HG02943 (cell line): Measurements from ENCODE around the gene PTEN.
"Not testable (repeated sequence)": the region's sequence is repeated elsewhere in the genome, so short reads cannot be mapped to it uniquely, and the experiment has no call there.

Experiments used
- ATAC-seq: cut with Tn5 transposase; IDR thresholded peaks from one replicate; pipeline ENCODE4 v1.9.1; 2021; ENCODE audit warnings: mild to moderate bottlenecking, low read depth, moderate library complexity; ENCODE audit not compliant: unreplicated experiment

Gene PTEN

DNA sequence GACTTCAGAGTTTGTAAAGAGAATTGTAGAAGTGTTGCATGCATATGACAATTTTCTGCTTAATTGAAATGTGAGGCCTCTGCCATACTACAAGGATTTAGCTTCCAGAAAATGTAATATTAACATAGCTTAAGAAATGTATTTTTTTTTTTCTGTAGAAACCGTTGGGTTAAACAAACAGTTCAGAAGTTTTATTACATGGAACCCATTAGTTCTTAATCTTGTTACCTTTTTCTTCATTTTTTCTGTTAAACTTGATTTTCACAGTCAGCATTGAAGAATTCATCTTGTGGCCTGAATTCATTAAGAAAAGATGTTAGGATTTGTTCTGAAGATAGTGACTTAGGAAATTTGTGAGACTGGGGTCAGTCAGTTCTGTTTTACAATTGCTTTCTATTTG lies 4.9 kb downstream of the PTEN start:
- ATAC-seq = no peak

DNA sequence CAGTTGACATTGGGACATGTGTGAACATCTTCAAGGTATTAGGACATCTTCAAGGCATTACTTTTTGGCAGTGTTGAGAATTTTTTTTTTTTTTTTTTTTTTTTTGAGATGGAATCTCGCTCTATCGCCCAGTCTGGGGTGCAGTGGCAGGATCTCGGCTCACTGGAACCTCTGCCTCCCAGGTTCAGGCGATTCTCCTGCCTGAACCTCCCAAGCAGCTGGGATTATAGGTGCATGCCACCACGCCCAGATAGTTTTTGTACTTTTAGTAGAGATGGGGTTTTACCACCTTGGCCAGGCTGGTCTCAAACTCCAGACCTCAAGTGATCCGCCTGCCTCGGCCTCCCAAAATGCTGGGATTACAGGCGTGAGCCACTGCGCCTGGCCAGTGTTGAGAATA lies 5.7 kb downstream of the PTEN start:
- not testable (repeated sequence) for ATAC-seq

DNA sequence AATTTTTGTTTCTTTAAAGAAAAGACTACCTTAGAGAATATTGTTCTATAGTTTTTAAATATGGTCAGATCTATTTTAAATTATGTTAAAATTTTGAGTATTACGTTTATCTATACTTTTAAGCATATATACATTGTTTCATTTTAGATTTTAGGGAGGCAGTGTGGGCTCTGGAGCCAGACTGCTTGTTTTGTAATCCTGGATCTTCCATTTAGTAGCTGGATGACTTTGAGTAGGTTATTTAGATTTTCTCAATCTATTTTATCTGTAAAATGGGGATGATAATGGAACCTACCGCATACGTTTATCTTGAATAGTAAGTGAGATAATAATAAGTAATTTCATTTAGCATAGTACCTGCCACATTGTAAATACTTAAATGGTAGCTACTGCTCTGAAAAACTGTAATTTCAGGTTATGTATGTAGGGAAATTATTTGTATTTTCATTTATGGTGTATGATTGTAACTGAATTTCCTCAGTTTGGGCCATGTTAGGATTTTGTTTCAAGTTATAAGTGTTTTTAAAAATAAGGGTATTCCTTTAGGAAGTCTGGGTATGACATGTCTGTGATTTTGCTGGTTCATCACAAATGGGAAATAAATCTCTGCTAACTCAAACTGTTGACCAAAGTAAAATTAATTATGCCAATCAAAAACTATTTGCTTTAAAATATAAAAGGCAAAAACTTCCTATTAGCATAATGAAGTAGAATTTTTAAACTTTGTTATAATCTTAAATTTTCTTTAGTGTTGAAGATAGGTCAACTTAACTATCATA lies 6.5 kb downstream of the PTEN start:
- no peak for ATAC-seq

GRCh38 chr10:87872828-87873227 lies 9.4 kb downstream of the PTEN start:
- no peak for ATAC-seq

DNA sequence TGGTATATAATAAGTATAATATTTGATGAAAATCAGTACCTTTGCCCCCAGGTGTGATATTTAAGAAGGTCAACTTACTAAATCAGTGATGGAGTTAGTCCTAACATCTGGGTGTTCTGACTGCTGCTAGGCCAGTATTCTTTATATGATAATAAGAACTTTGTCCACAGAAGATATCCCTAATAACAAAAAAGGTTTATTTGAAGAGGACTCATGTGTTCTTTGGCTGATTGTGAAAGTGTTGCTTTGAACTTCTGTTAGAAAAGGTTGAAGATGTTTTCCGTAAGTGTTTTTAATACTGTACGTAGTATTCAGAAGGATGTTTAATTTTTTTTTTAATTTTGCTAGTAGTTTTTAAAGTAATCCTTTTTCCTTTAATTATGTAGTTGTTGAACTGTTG lies 10.2 kb downstream of the PTEN start:
- ATAC-seq = no peak

- ATAC-seq = no peak
Measured at GRCh38 chr10:87875929-87876571, 12.6 kb downstream of the PTEN start.

DNA sequence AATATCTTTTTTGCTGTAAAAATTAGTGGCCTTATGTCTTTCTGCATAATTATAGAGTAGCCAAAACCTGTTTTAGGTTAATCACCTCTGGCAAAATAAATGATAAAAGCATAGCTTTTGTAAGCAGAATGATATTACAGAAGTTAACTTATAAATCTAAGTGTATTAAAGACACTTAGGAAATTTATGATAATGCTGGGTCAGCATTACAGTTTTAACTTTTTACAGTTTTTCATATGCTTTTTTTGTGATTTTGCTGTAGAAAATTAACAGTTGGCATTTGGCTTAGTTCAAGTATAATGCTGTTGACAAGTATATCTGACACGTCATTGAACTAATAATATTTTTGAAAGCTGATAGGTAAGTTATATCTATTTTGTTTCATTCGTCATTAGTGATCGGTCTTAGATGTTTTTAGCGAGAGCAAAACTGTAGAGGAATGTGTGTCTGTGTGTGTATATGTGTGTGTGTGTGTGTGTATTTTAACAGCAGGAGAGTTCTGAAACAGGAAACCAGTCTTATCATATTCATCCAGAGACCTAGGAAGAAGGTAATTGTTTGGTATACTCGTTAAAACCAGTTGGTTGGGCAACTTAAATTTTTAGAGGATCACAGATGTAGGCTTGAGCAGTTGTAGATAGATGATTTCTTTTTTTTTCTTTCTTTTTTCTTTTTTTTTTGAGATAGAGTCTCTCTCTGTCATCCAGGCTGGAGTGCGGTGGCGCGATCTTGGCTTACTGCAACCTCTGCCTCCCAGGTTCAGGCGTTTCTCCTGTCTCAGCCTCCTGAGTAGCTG lies 15.4 kb downstream of the PTEN start:
- ATAC-seq = no peak

DNA sequence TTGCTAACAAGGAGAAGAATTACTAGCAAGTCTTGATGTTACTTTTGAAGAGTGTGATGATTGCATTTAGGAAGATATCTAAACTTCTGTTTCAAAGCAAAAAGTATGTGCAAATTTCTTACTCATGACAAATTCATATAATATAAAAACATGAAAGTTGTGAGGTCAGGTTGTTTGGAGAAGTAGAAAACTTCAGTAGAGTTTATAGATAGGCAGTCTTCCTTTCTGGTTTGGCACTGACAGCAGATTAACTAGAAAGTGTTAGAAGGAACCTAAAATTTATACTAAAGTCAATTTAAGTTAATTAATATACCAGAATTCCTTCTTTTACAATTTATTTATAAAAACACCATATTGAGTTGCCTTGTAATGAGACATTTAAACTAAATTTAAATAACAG lies 16.9 kb downstream of the PTEN start:
- ATAC-seq = no peak

DNA sequence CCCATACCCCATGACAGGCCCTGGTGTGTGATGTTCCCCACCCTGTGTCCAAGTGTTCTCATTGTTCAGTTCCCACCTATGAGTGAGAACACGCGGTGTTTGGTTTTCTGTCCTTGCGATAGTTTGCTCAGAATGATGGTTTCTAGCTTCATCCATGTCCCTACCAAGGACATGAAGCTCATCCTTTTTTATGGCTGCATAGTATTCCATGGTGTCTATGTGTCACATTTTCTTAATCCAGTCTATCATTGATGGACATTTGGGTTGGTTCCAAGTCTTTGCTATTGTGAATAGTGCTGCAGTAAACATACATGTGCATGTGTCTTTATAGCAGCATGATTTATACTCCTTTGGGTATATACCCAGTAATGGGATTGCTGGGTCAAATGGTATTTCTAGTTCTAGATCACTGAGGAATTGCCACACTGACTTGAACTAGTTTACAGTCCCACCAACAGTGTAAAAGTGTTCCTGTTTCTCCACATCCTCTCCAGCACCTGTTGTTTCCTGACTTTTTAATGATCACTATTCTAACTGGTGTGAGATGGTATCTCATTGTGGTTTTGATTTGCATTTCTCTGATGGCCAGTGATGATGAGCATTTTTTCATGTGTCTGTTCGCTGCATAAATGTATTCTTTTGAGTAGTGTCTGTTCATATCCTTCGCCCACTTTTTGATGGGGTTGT lies 18.1 kb downstream of the PTEN start:
- not testable (repeated sequence) for ATAC-seq

GRCh38 chr10:87882555-87883294 lies 19.3 kb downstream of the PTEN start:
- ATAC-seq = no peak

GRCh38 chr10:87886635-87887034 lies 23.2 kb downstream of the PTEN start:
- no peak for ATAC-seq

DNA sequence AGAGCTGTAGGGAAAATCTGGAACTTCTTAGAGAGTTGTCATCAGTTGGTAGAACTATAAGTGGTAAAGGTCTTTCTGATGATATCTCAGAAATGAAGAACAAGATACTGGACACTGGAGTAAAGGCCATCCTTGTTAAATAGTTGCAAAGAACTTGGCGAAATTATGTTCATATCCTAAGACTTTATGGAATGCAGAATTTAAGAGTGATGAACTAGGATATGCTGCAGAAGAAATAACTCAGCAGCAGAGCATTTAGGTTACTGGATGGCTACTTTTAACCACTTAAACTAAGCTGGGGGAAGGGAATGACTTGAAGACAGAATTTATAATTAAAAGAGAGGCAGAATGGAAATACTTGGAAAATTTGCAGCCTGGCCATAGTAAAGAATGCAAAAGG lies 23.7 kb downstream of the PTEN start:
- ATAC-seq = no peak

DNA sequence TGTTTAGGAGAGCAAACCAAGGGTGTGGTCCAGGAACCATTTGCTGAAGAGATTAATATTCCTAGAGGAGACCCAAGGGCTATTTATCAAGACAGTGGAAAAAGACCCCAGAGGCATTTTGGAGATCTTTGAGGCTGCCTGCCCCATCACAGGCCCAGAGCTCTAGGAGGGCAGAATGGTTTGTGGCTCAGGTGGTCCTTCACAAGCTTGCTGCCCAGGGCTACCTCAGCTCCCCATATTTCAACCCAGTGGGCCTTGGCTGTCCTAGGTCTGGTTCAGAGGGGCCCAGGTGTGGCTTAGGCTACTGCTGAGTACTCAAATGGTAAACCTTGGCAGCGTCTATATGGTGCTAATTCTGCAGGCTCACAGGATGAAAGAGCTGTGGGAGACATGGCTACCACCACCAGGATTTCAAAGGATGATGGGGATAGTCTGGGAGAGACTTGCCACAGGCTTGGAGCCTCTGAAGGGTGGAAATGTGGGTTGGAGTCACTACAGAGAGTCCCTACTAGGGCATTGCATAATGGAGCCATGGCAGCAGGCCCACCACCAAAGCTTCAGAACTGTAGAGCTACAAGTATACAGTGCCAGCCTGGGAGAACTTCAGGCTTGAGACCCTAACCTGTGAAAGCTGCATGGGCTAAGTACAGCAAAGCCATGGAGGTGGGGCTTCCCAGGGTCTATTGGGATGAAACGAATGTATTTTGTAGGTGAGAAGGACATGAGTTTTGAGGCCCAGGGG lies 24.3 kb downstream of the PTEN start:
- ATAC-seq = no peak

DNA sequence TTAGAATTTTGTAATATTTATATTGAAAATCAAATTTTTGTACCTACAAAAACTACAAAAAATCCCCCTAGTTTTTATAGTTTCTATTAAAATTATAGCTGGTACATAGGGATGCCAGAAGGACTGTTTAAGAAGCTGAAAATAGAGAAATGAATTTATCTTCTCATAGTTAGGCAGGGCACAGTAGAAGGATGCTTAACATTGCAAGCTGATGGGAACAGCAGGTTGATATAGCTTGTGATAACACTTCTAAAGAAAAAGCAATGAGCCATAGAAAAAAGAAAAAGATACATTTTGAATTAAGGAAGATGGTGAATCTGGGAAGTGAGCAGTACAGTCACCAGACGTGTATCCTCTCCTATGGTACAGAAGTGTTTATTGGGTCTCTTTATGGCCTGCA lies 32.0 kb downstream of the PTEN start:
- no peak for ATAC-seq

GRCh38 chr10:87896216-87896615 lies 32.8 kb downstream of the PTEN start:
- ATAC-seq = no peak

DNA sequence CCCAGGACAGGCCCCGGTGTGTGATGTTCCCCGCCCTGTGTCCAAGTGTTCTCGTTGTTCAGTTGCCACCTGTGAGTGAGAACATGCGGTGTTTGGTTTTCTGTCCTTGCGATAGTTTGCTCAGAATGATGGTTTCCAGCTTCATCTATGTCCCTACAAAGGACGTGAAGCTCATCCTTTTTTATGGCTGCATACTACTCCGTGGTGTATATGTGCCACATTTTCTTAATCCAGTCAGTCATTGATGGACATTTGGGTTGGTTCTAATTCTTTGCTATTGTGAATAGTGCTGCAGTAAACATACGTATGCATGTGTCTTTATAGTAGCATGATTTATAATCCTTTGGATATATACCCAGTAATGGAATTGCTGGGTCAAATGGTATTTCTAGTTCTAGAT lies 34.5 kb downstream of the PTEN start:
- ATAC-seq = not testable (repeated sequence)

- ATAC-seq = not testable (repeated sequence)
Measured at GRCh38 chr10:87903396-87903795, 40.0 kb downstream of the PTEN start.

DNA sequence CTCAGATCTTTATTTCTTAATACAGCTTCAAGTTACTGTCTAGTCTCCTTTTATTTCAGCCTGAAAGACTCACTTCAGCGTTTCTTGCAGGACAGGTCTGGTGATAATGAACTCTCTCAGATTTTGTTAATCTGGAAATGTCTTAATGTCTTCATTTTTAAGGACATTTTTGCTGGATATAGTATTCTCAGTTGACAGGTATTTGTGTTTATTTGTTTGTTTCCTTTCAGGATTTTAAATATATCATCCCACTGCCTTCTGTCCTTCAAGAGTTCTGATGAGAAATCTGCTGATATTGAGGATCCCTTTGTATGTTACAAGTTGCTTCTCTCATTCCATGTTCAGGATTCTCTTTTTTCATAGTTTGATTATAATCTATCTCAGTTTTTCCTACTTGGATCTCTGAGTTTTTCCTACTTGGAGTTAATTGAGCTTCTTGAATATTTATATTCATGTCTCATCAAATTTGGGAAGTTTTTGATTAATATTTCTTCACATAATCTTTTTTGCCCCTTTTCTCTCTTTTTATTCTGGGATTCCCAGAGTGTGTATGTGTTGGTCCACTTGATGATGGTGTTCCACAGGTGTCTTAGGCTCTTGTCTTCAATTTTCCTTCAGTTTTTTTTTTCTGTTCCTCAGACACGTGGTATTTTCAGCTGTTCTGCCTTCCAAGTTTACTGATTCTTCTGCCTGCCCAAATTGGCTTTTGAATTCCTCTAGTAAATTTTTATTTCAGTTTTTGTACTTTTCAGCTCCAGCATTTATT lies 49.9 kb downstream of the PTEN start:
- no peak for ATAC-seq

- no peak for ATAC-seq
Measured at GRCh38 chr10:87915406-87915805, 52.0 kb downstream of the PTEN start.
